GM21447 (cell line): ENCODE measurements around the gene BEAN1.
"Not testable (repeated sequence)": the region's sequence is repeated elsewhere in the genome, so short reads cannot be mapped to it uniquely, and the experiment has no call there.

Experiments
- ATAC-seq: cut with Tn5 transposase; IDR thresholded peaks from one replicate; pipeline ENCODE4 v1.9.1; 2021; ENCODE audit not compliant: unreplicated experiment

BEAN1 gene

GRCh38 chr16:66484453-66485213 is 57.5 kb downstream of the BEAN1 start:
- ATAC-seq: no peak

- no peak for ATAC-seq
These were observed 58.3 kb downstream of the BEAN1 start for GRCh38 chr16:66485376-66485775.

- no peak for ATAC-seq
These were observed 59.2 kb downstream of the BEAN1 start for GRCh38 chr16:66486199-66486772.

- no peak for ATAC-seq
These were observed 59.9 kb downstream of the BEAN1 start for GRCh38 chr16:66486773-66487579.

- no peak for ATAC-seq
These were observed 60.6 kb downstream of the BEAN1 start for GRCh38 chr16:66487580-66488275.

- no peak for ATAC-seq
These were observed 61.4 kb downstream of the BEAN1 start for GRCh38 chr16:66488505-66488904.

- ATAC-seq: no peak
These were observed 62.3 kb downstream of the BEAN1 start for GRCh38 chr16:66489385-66489784.

GRCh38 chr16:66489818-66490217 is 62.7 kb downstream of the BEAN1 start:
- no peak for ATAC-seq

- ATAC-seq: no peak
These were observed 64.0 kb downstream of the BEAN1 start for GRCh38 chr16:66490774-66491715.

GRCh38 chr16:66491716-66492064 is 64.6 kb downstream of the BEAN1 start:
- ATAC-seq: no peak

- ATAC-seq: no peak
These were observed 66.7 kb downstream of the BEAN1 start for GRCh38 chr16:66493490-66494401.

- no peak for ATAC-seq
These were observed 67.8 kb downstream of the BEAN1 start for GRCh38 chr16:66494916-66495315.

- ATAC-seq: no peak
These were observed 68.3 kb downstream of the BEAN1 start for GRCh38 chr16:66495440-66495839.

GRCh38 chr16:66496226-66496625 is 69.1 kb downstream of the BEAN1 start:
- not testable (repeated sequence) for ATAC-seq

- not testable (repeated sequence) for ATAC-seq
These were observed 70.8 kb downstream of the BEAN1 start for GRCh38 chr16:66497921-66498320.

GRCh38 chr16:66501563-66501962 is 74.5 kb downstream of the BEAN1 start:
- not testable (repeated sequence) for ATAC-seq

- no peak for ATAC-seq
These were observed 75.2 kb downstream of the BEAN1 start for GRCh38 chr16:66502020-66502913.

GRCh38 chr16:66503030-66503429 is 75.9 kb downstream of the BEAN1 start:
- no peak for ATAC-seq
